Kidney glomerular epithelial cell (primary cell): ENCODE measurements around the gene MEIS1.

ENCODE experiments used
- DNase-seq: peaks from one replicate; lab custom pipeline; 2025; lab: John Stamatoyannopoulos, UW

The MEIS1 gene

GRCh38 chr2:66580166-66581049, 145.5 kb downstream of the MEIS1 start:
- DNase-seq: no peak

- DNase-seq: no peak
Measured at GRCh38 chr2:66581339-66582103, 146.6 kb downstream of the MEIS1 start.

GRCh38 chr2:66582104-66582986, 147.4 kb downstream of the MEIS1 start:
- DNase-seq: no peak

- no peak for DNase-seq
Measured at GRCh38 chr2:66582987-66583880, 148.3 kb downstream of the MEIS1 start.

DNA sequence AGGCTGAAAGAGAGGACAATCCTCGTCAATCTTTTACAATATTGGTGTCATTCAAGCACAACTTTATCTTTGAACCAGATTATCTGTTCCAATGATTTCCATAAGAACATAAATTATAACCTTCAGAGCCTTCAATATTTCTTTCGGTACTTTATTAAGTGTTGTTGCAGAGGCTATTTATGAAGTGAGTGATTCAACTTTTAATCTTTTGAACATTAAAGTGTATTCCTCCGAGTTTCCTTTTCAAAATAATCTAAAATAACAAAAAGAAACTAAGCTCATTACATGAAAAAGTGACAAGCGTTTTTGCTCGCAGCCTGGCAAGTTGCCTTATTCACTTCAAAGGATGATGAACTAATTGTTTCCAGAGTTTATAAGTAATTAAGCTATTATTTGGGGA, 149.0 kb downstream of the MEIS1 start:
- DNase-seq: no peak

GRCh38 chr2:66585587-66585986, 150.7 kb downstream of the MEIS1 start:
- no peak for DNase-seq

DNA sequence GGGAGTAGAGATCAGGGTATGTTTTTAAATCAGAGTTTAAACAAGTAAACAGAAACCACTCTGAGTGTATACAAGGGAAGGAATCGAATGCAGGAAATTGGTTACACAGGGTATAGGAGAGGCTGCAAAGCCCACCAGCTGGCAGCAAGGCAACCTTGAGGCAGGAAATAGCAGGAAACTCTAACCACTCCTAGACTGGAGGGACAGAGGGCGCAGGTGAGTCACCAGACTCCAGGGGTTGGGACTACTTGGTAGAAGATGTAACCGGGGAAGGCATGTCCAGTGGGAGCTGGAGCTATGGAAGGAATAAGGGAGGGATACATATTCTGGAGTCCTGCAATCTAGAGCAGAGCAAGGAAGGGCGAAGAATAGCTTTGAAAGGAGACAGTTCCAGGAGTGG, 152.3 kb downstream of the MEIS1 start:
- no peak for DNase-seq

GRCh38 chr2:66594001-66594400, 159.1 kb downstream of the MEIS1 start:
- no peak for DNase-seq

DNA sequence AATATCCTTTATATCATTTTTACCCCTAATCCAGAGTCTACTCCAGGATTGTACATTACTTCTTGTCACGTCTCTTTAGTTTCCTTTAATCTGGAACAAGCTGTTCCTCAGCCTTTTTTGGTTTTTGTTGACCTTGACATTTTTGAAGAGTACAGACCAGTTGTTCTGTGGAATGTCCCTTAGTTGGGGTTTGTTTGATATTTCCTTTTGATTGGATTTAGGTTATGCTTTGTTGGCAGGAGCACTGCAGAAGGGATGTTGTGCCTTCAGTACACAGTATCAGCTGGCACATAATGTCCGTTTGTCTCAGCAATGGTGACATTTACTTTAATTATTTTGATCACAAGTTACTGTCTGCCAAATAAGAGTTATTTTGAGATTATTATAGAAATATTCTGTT, 160.6 kb downstream of the MEIS1 start:
- no peak for DNase-seq

DNA sequence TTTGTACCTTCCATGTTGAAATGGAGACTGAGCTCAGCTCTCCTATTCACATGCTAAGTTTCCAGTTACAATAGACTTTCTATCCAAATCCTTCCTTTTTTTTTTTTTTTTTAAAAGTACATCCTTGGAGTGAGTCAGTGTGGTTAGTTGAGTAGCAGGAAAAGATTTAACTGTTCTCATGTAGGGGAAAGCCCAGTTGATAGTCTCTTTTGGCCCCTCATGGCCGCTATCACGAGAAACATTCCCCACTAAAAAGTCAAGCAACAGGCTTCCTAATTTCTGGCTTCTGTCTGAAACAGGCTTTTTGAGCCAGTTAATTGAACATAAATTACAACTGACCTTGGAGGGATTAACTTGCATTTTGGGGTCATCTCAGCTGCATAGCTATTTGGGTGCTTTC, 161.3 kb downstream of the MEIS1 start:
- no peak for DNase-seq

DNA sequence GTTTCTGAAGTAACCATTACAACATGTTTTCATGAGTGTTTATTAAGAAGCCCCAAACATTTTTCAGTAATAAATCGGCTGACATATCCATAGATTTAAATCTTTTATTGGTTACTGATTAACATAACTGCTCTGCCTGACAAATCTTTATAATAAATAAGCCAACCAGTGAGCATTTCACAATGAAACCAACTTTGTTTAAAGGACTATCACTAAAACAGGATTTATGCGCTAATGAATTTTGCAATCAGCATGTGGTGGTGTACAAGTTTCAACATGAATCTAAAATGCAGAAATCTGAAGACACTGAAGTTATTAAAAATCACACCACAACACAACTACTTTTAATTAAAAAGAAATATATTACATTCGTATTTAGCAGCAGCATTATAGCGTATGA, 166.7 kb downstream of the MEIS1 start:
- DNase-seq: no peak

DNA sequence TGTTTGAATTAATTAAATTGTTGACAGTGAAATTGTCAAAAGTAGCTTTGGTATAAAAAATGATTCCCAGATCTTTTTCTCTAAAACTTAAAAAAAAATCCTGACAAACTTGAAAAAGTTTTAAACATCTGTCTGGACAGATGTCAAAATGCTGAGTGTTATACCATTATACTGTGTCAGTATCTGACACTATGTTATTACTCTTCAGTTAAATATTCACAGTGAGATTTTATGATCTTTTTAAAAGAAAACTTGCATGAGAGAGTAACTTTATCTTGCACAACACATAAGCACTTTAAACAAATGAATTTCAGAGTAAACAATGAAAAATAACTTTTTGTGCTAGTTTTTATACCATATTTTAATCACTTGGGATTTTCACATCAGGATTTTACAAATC, 167.4 kb downstream of the MEIS1 start:
- no peak for DNase-seq

DNA sequence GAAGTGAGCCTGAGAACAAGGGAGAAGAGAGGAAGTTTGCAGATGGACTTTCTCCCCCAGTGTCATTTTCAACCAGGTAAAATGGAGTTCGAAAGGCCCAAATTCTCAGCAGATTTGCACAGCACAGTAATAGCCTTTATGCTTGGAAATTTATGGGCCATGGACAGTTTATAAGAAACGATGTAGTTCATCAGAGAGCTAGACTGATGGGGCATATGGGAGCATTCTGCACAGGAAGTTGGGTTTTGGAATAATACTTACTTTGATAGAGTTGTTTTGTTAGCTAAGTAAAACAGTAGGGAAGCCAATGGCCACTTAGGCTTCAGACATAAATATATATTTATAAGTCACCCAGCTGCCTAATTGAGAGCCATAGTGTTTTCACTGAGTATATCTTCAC, 169.4 kb downstream of the MEIS1 start:
- no peak for DNase-seq

DNA sequence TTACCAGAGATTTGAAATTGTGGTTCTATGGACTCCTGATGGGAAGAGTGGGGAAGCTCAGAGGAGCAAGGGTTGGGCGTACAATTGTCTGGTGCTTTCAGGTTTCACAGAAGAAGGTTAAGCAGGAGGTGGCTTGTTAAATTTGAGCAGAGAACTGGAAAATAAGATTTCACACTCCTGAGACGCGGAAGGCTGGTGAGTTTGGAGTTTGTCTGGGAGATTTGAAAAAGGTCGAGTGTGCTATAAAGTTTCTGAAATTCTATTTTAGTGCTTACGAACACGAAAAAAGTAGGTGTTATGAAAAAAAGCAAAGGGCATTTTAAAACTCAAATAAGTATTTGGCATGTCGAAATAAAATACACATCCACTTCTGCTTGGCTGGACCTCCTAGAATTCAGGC, 170.1 kb downstream of the MEIS1 start:
- DNase-seq: no peak

DNA sequence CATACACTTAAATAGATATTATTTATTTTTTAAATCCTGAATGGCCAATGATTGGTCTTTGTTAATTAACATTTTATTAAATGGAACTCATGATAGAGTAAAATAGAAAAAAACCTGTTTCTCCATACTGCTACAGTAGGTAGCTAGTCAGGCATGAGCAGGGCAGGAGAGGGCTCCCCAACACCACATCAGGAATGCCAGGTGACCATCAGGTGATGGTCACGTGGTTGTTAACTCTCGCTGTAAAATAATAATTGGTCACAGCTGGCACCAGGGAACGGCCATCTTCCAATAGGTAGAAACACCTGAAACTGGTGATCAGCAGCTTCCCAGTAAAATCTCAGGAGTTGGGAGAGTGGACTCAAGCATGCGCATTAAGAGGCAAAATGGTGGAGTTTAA, 172.2 kb downstream of the MEIS1 start:
- DNase-seq: no peak
